Vagina (tissue), 2 donors: Measurements from ENCODE around the gene GIGYF2.

Source experiments
- POLR2A ChIP-seq, 2 donors: fragments of 450-650 bp; IDR thresholded peaks; one replicate each; pipeline ENCODE4 v1.6.1; 2017; ENCODE audit warnings: antibody characterized with exemption in 2 of 2, mild to moderate bottlenecking in 2 of 2, moderate library complexity in 2 of 2
- POLR2AphosphoS5 ChIP-seq, 2 donors: sonication (generic); formaldehyde crosslinking; IDR thresholded peaks; one replicate each; pipeline ENCODE4 v1.9.0; 2017; ENCODE audit warnings: antibody characterized with exemption in 2 of 2, mild to moderate bottlenecking in 2 of 2, low read depth in 1 of 2; ENCODE audit not compliant: insufficient read depth in 1 of 2
- TF ChIP-seq, protein P1 (sequence below), 3 experiments: fragments of 450-650 bp in 2 of 3; fragments of 200-600 bp in 1 of 3; sonication (generic) in 1 of 3; IDR thresholded peaks; one replicate each; pipeline ENCODE4 v1.5.1; 2017 to 2019; ENCODE audit warnings: antibody characterized with exemption in 3 of 3, mild to moderate bottlenecking in 2 of 3, moderate library complexity in 2 of 3

DNA sequence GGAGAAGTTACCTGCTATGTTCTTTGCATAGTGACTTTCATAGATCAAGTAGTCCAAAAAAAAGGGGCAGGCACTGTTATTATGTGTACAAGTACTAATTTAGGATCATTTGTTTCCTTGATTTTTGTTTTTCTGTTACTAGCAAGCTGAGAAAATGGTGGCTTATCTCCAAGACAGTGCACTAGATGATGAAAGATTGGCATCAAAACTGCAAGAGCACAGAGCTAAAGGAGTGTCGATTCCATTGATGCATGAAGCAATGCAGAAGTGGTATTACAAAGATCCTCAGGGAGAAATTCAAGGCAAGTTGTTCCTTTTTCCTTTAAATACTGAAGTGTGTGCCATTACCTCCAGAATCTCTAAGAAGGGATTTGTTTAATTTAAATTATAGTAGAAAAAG is 98.8 kb downstream of the GIGYF2 start:
- TF ChIP-seq, protein P1, sequence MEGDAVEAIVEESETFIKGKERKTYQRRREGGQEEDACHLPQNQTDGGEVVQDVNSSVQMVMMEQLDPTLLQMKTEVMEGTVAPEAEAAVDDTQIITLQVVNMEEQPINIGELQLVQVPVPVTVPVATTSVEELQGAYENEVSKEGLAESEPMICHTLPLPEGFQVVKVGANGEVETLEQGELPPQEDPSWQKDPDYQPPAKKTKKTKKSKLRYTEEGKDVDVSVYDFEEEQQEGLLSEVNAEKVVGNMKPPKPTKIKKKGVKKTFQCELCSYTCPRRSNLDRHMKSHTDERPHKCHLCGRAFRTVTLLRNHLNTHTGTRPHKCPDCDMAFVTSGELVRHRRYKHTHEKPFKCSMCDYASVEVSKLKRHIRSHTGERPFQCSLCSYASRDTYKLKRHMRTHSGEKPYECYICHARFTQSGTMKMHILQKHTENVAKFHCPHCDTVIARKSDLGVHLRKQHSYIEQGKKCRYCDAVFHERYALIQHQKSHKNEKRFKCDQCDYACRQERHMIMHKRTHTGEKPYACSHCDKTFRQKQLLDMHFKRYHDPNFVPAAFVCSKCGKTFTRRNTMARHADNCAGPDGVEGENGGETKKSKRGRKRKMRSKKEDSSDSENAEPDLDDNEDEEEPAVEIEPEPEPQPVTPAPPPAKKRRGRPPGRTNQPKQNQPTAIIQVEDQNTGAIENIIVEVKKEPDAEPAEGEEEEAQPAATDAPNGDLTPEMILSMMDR (IDR thresholded peaks at IDR 0.05): no peak
- TF ChIP-seq POLR2A (IDR thresholded peaks at IDR 0.05) (no peak), POLR2AphosphoS5 (IDR thresholded peaks at IDR 0.05; ENCODE audit: insufficient read depth in 1 of 2, low read depth in 1 of 2) (no peak)
